MM.1S (cell line): ENCODE results near the gene TPRA1.

Source experiments
- DNase-seq: peaks from one replicate; pipeline ENCODE4 v3.0.0-alpha.2; 2015
- H2AFZ ChIP-seq: fragments of 300-600 bp; sonication (generic); 2 replicates; pipeline ENCODE4 v1.6.0; 2016; ENCODE audit warnings: antibody characterized with exemption, low read length
- H3F3A ChIP-seq: fragments of 300-600 bp; sonication (generic); 2 replicates; pipeline ENCODE4 v1.6.1; 2016; ENCODE audit warnings: mild to moderate bottlenecking, antibody characterized with exemption, low read length, moderate library complexity, mixed read lengths; ENCODE audit not compliant: insufficient read depth
- H3K27ac ChIP-seq: fragments of 300-600 bp; sonication (generic); 2 replicates; pipeline ENCODE4 v1.5.1; 2016; ENCODE audit warnings: mild to moderate bottlenecking, low read length
- H3K27me3 ChIP-seq: fragments of 300-600 bp; sonication (generic); replicated peaks from 2 replicates; pipeline ENCODE4 v1.6.0; 2016; ENCODE audit warnings: low read length; ENCODE audit not compliant: insufficient read depth
- H3K36me3 ChIP-seq: fragments of 300-600 bp; sonication (generic); replicated peaks from 2 replicates; pipeline ENCODE4 v1.6.1; 2016; ENCODE audit warnings: mild to moderate bottlenecking, low read length, mixed read lengths; ENCODE audit not compliant: insufficient read depth
- H3K4me1 ChIP-seq: fragments of 300-600 bp; sonication (generic); 2 replicates; pipeline ENCODE4 v1.6.1; 2016; ENCODE audit warnings: low read length, mixed read lengths
- H3K4me2 ChIP-seq: fragments of 300-600 bp; sonication (generic); 2 replicates; pipeline ENCODE4 v1.6.0; 2016; ENCODE audit warnings: low read depth, low read length
- H3K4me3 ChIP-seq: fragments of 300-600 bp; sonication (generic); 2 replicates; pipeline ENCODE4 v1.5.1; 2016; ENCODE audit warnings: low read length, mixed read lengths
- H3K79me2 ChIP-seq: fragments of 300-600 bp; sonication (generic); 2 replicates; pipeline ENCODE4 v1.6.1; 2016; ENCODE audit warnings: mixed run types, low read length, mixed read lengths
- H3K9ac ChIP-seq: fragments of 300-600 bp; sonication (generic); 2 replicates; pipeline ENCODE4 v1.6.1; 2016; ENCODE audit warnings: low read length, mixed read lengths
- H3K9me2 ChIP-seq: fragments of 300-600 bp; sonication (generic); replicated peaks from 2 replicates; pipeline ENCODE4 v1.6.1; 2016; ENCODE audit warnings: mild to moderate bottlenecking, low read length, mixed read lengths; ENCODE audit not compliant: insufficient read depth
- H3K9me3 ChIP-seq: fragments of 300-600 bp; sonication (generic); replicated peaks from 2 replicates; pipeline ENCODE4 v1.6.1; 2016; ENCODE audit warnings: mild to moderate bottlenecking, low read length, mixed read lengths; ENCODE audit not compliant: insufficient read depth
- H4K20me1 ChIP-seq: fragments of 300-600 bp; sonication (generic); 2 replicates; pipeline ENCODE4 v1.6.1; 2016; ENCODE audit warnings: mild to moderate bottlenecking, low read length, moderate library complexity, mixed read lengths; ENCODE audit not compliant: insufficient read depth
- EZH2 ChIP-seq: fragments of 300-600 bp; sonication (generic); optimal IDR thresholded peaks from 2 replicates; pipeline ENCODE3; 2017; ENCODE audit warnings: low read depth, mild to moderate bottlenecking, antibody characterized with exemption, low read length, mixed read lengths
- EZH2phosphoT487 ChIP-seq: fragments of 300-600 bp; sonication (generic); IDR thresholded peaks from 2 replicates; pipeline ENCODE4 v1.6.1; 2018; ENCODE audit warnings: antibody characterized with exemption, low read length
- TF ChIP-seq, protein P1 (sequence below): fragments of 300-600 bp; sonication (generic); IDR thresholded peaks from 2 replicates; pipeline ENCODE4 v1.5.1; 2016; ENCODE audit warnings: antibody characterized with exemption, low read length, mixed read lengths

TPRA1 gene

DNA sequence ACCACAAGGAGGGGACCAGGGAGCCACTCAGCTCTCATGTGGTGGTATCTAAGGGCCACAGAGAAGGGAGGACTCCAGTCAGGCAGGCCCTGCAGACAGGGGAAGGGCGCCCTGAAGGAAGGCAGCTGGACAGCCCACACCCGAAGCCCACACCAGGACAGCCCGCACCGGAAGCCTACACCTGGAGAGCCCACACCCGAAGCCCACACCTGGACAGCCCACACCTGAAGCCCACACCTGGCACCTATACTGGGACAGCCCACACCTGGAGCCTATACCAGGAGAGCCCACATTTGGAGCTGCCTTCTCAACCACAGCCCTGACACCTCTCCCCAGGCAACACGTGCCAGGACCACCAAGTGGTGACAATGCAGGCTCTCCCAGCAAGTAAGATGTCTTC, 11.7 kb downstream of the TPRA1 start:
- H4K20me1 ChIP-seq, result no peaks in the 10 kb centered on the region; the same call in 1 of the 2 replicates
- peaks cover 20% of the 10 kb centered on the region for H3K79me2 ChIP-seq
- H3K27me3 ChIP-seq, result no peaks in the 10 kb centered on the region
- H2AFZ ChIP-seq, result no peak overlapping the region
- DNase-seq, result no peak
- no peaks in the 10 kb centered on the region for H3K9me3 ChIP-seq
- no peak overlapping the region for H3K4me3 ChIP-seq
- H3K9ac ChIP-seq, result no peak overlapping the region
- TF ChIP-seq EZH2 (no peak), EZH2phosphoT487 (no peak)
- TF ChIP-seq, protein P1, sequence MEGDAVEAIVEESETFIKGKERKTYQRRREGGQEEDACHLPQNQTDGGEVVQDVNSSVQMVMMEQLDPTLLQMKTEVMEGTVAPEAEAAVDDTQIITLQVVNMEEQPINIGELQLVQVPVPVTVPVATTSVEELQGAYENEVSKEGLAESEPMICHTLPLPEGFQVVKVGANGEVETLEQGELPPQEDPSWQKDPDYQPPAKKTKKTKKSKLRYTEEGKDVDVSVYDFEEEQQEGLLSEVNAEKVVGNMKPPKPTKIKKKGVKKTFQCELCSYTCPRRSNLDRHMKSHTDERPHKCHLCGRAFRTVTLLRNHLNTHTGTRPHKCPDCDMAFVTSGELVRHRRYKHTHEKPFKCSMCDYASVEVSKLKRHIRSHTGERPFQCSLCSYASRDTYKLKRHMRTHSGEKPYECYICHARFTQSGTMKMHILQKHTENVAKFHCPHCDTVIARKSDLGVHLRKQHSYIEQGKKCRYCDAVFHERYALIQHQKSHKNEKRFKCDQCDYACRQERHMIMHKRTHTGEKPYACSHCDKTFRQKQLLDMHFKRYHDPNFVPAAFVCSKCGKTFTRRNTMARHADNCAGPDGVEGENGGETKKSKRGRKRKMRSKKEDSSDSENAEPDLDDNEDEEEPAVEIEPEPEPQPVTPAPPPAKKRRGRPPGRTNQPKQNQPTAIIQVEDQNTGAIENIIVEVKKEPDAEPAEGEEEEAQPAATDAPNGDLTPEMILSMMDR, result no peak
- no peaks in the 10 kb centered on the region for H3F3A ChIP-seq
- H3K9me2 ChIP-seq, result no peaks in the 10 kb centered on the region
- no peaks in the 10 kb centered on the region for H3K36me3 ChIP-seq
- no peak overlapping the region for H3K27ac ChIP-seq
- no peaks in the 10 kb centered on the region for H3K4me1 ChIP-seq
- H3K4me2 ChIP-seq, result no peak overlapping the region

DNA sequence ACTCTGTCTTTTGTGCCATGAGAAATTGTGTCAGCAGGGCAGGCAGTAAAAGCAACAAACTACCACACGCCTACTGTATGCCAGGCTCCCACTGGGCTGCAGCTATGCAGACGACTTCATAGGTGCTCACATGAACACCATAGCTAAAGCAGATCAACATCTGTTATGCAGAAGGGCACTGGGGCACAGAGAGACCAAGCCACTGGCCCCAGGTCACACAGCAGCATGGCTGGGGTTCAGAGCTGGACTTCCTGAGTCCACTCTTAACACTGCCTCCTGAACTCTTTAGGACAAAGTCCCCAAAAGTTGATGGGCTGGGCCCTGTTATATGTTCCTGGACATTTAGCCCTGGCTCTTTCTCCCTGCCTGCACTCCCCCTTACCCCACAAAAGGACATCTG, 12.4 kb downstream of the TPRA1 start:
- Histone ChIP-seq H4K20me1 (no peaks in the 10 kb centered on the region; the same call in 1 of the 2 replicates), H3K79me2 (peaks cover 19% of the 10 kb centered on the region)
- TF ChIP-seq EZH2, result no peak
- no peak for TF ChIP-seq EZH2phosphoT487
- TF ChIP-seq, protein P1, result no peak

DNA sequence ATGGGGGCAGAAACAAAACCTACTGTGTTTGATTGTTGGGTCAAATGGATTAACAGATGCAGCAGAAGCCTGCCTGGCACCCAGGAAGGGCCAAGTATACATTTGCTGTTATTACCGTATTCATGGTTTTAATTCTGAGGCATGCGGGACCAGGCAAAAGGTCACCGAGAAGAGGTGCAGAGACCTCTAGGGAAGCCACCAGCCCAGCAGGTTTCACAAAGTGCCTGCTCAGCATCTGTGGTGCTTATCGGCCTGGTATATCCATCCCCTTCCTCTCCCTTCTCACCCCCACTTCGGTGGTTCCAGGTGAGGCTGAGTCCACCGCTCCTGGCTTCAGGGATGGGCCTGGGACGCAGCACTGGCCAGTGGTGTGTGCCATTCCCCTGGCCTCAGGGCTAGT, 13.1 kb downstream of the TPRA1 start:
- Histone ChIP-seq H3K27me3 (no peaks in the 10 kb centered on the region), H3K9me2 (no peaks in the 10 kb centered on the region), H3K27ac (no peak overlapping the region), H3K4me2 (no peak overlapping the region), H3K79me2 (peaks cover 19% of the 10 kb centered on the region), H2AFZ (no peak overlapping the region), H3K4me1 (no peaks in the 10 kb centered on the region), H3K4me3 (no peak overlapping the region), H3K9me3 (no peaks in the 10 kb centered on the region), H3K36me3 (no peaks in the 10 kb centered on the region), H3F3A (no peaks in the 10 kb centered on the region), H3K9ac (no peak overlapping the region), H4K20me1 (no peaks in the 10 kb centered on the region; the same call in 1 of the 2 replicates)
- no peak for DNase-seq
- TF ChIP-seq, protein P1, result no peak
- TF ChIP-seq EZH2phosphoT487 (no peak), EZH2 (no peak)

More for the DNA sequence above, 12.4 kb downstream of the TPRA1 start:
- no peak for DNase-seq
- no peak overlapping the region for H3K4me3 ChIP-seq
- no peak overlapping the region for H3K9ac ChIP-seq
- no peaks in the 10 kb centered on the region for H3K9me2 ChIP-seq
- H3K27me3 ChIP-seq, result no peaks in the 10 kb centered on the region
- H3F3A ChIP-seq, result no peaks in the 10 kb centered on the region
- no peak overlapping the region for H2AFZ ChIP-seq
- H3K4me1 ChIP-seq, result no peaks in the 10 kb centered on the region
- H3K36me3 ChIP-seq, result no peaks in the 10 kb centered on the region
- no peaks in the 10 kb centered on the region for H3K9me3 ChIP-seq
- H3K4me2 ChIP-seq, result no peak overlapping the region
- no peak overlapping the region for H3K27ac ChIP-seq
